Stomach (tissue), 9 donors: ENCODE results near the gene TRAF4. TPM values are rescaled to one million over a fixed set of nuclear protein-coding genes. Genes with fewer than 3 reads are reported as not detected.
A peak's percentile ranks its signal among the peaks of the same experiment; 100 is the strongest.

Experiments used
- DNase-seq, 2 donors: peaks; one replicate each; pipeline versions ENCODE4 v3.0.0 to v3.0.0-alpha.2; 2013 to 2019
- H3K27ac ChIP-seq, 5 donors: fragments of 200-600 bp in 4 of 5; sonication (generic) in 4 of 5; one replicate each; pipeline ENCODE4 v1.5.1; 2013 to 2019; ENCODE audit warnings: mild to moderate bottlenecking in 1 of 5, moderate library complexity in 1 of 5
- H3K27me3 ChIP-seq, 3 donors: fragments of 200-600 bp; sonication (generic); one replicate each; pipeline ENCODE4 v1.5.1; 2017 to 2019; ENCODE audit warnings: mixed run types in 1 of 3
- H3K36me3 ChIP-seq, 4 donors: fragments of 200-600 bp; sonication (generic); 1 replicate in 3 of 4; 2 replicates in 1 of 4; pipeline ENCODE4 v1.5.1; 2016 to 2019
- H3K4me1 ChIP-seq, 4 donors: fragments of 200-600 bp; sonication (generic); one replicate each; pipeline ENCODE4 v1.5.1; 2016 to 2019
- H3K4me3 ChIP-seq, 4 donors: fragments of 200-600 bp; sonication (generic) in 3 of 4; one replicate each; pipeline ENCODE4 v1.5.1; 2016 to 2019; ENCODE audit warnings: mild to moderate bottlenecking in 1 of 4
- H3K9me3 ChIP-seq, 4 donors: fragments of 200-600 bp; sonication (generic); one replicate each; pipeline ENCODE4 v1.5.1; 2016 to 2019
- EP300 ChIP-seq: sonication (generic); formaldehyde crosslinking; IDR thresholded peaks from one replicate; pipeline ENCODE4 v1.6.1; 2017; ENCODE audit warnings: antibody characterized with exemption
- POLR2A ChIP-seq, 4 donors: fragments of 450-650 bp; IDR thresholded peaks; one replicate each; pipeline ENCODE4 v1.6.1; 2016; ENCODE audit warnings: antibody characterized with exemption in 4 of 4, control low read depth in 2 of 4, mild to moderate bottlenecking in 1 of 4, moderate library complexity in 1 of 4
- POLR2AphosphoS5 ChIP-seq, 3 donors: sonication (generic); formaldehyde crosslinking; IDR thresholded peaks; one replicate each; pipeline ENCODE4 v1.6.1; 2016; ENCODE audit warnings: antibody characterized with exemption in 3 of 3
- WGBS, 5 donors: extraction: QIAGEN DNeasy Blood & Tissue Kit in 3 of 5; methylation state at CpG; one replicate each; pipeline versions ENCODE4 v1.1.5 to v1.1.7; 2013 to 2018; 5-methylcytosine and 5-hydroxymethylcytosine counted together
- intact Hi-C: fragments of 100-400 bp; cut with DNase I; formaldehyde crosslinking; loops from one replicate; pipeline ENCODE4 v1.15.1; 2023; ENCODE audit warnings: low total_unique reads
- polyA plus RNA-seq, 3 donors: library from polyadenylated mRNA; stranded (reverse); fragments of 200-250 nt; gene quantifications; one replicate each; pipeline ENCODE4 v1.2.3, GENCODE V29; 2013
- total RNA-seq, 5 donors: library from RNA; depleted of rRNA; stranded (reverse); fragments of >200 nt; gene quantifications; one replicate each; pipeline versions ENCODE4 v1.1.0 to v1.2.3, GENCODE V29; 2014 to 2016
- TF ChIP-seq, protein P1 (sequence below), 7 experiments: fragments of 450-650 bp in 4 of 7; fragments of 200-600 bp in 3 of 7; sonication (generic) in 3 of 7; IDR thresholded peaks; one replicate each; pipeline ENCODE4 v1.5.1; 2016 to 2019; ENCODE audit warnings: antibody characterized with exemption in 7 of 7, control low read depth in 2 of 7, mild to moderate bottlenecking in 1 of 7
- donor health status: healthy with polysubstance abuse.
- donor health status: Bipolar disorder and iron deficiency.
- donor health status: healthy.

The TRAF4 gene
- total and polyA plus RNA-seq, 8 donors, result 29.0 to 383 (median 40.0) TPM

DNA sequence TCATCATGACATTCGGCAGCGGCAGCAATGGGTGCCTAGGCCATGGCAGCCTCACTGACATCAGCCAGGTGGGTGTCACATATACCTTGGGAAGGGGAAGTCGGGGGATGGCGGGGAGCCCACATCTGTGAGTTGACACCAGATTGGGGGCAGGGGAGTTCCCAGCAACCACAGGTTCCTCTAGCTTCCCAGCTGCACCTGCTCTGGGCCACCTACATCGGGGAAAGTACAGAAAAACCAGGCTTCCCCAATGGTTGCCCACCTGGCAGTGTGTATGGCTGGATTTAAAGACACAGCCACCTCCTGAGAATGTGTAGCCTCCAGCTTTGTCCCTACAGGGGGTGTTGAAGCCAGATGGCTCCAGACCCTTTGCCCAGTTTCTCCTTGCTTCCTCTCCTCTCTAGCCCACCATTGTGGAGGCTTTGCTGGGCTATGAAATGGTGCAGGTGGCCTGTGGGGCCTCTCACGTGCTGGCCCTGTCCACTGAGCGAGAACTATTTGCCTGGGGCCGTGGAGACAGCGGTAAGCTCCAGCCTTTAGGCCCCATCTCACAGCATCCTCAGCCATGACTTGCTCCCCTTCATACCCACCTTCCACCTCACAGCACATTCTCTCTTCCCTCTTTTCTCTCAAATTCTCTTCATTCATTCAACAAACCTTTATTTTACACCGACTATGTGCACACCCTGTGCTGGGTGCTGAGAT lies 5.0 kb upstream of the TRAF4 start:
- Histone ChIP-seq H3K4me3 (no peak overlapping the region), H3K4me1 (peaks cover 12 to 27% (median 23%) of the 10 kb centered on the region in 4 donors), H3K9me3 (no peaks in the 10 kb centered on the region), H3K36me3 (peaks cover 0 to 14% (median 3%) of the 10 kb centered on the region in 4 donors), H3K27me3 (no peaks in the 10 kb centered on the region), H3K27ac (no peak overlapping the region)
- 87 to 91% (median 91%) methylated on average over 10 of the region's 10 CpGs for WGBS, 5 donors
- intact Hi-C loops, result no loop called here
- DNase-seq, result no peak
- TF ChIP-seq POLR2AphosphoS5 (IDR thresholded peaks at IDR 0.05) (no peak), POLR2A (IDR thresholded peaks at IDR 0.05) (no peak), EP300 (no peak)
- TF ChIP-seq, protein P1, sequence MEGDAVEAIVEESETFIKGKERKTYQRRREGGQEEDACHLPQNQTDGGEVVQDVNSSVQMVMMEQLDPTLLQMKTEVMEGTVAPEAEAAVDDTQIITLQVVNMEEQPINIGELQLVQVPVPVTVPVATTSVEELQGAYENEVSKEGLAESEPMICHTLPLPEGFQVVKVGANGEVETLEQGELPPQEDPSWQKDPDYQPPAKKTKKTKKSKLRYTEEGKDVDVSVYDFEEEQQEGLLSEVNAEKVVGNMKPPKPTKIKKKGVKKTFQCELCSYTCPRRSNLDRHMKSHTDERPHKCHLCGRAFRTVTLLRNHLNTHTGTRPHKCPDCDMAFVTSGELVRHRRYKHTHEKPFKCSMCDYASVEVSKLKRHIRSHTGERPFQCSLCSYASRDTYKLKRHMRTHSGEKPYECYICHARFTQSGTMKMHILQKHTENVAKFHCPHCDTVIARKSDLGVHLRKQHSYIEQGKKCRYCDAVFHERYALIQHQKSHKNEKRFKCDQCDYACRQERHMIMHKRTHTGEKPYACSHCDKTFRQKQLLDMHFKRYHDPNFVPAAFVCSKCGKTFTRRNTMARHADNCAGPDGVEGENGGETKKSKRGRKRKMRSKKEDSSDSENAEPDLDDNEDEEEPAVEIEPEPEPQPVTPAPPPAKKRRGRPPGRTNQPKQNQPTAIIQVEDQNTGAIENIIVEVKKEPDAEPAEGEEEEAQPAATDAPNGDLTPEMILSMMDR (IDR thresholded peaks at IDR 0.05), result no peak

GRCh38 chr17:28740406-28741357 lies 3.1 kb upstream of the TRAF4 start:
- intact Hi-C loops, result no loop called here
- peak overlapping the region in 1 of 5 donors; percentile 97 for H3K27ac ChIP-seq
- no peaks in the 10 kb centered on the region for H3K9me3 ChIP-seq
- peaks cover 19 to 44% (median 38%) of the 10 kb centered on the region in 4 donors for H3K4me1 ChIP-seq
- peaks cover 0 to 7% (median 0%) of the 10 kb centered on the region in 4 donors for H3K36me3 ChIP-seq
- H3K4me3 ChIP-seq, result no peak overlapping the region
- no peak for DNase-seq
- no peak for TF ChIP-seq POLR2AphosphoS5 (IDR thresholded peaks at IDR 0.05)
- TF ChIP-seq, protein P1 (IDR thresholded peaks at IDR 0.05), result no peak
- no peak for TF ChIP-seq EP300
- no peak for TF ChIP-seq POLR2A (IDR thresholded peaks at IDR 0.05)
- WGBS, 5 donors, result 86 to 88% (median 87%) methylated on average over 10 of the region's 10 CpGs
- peaks cover 0 to 5% (median 0%) of the 10 kb centered on the region in 3 donors for H3K27me3 ChIP-seq

- peaks cover 28 to 54% (median 48%) of the 10 kb centered on the region in 4 donors for H3K4me1 ChIP-seq
- no peak for DNase-seq
- intact Hi-C loops, result no loop called here
- no peaks in the 10 kb centered on the region for H3K9me3 ChIP-seq
- no peak overlapping the region for H3K4me3 ChIP-seq
- peaks cover 0 to 5% (median 0%) of the 10 kb centered on the region in 3 donors for H3K27me3 ChIP-seq
- peaks cover 0 to 7% (median 0%) of the 10 kb centered on the region in 4 donors for H3K36me3 ChIP-seq
- 68 to 73% (median 71%) methylated on average over 15 to 19 of the region's 19 CpGs for WGBS, 5 donors
- TF ChIP-seq POLR2A (IDR thresholded peaks at IDR 0.05), result no peak
- H3K27ac ChIP-seq, result peak overlapping the region in 4 of 5 donors; percentile 96 to 99 (median 98)
Observed at GRCh38 chr17:28741358-28742349, 2.2 kb upstream of the TRAF4 start.

DNA sequence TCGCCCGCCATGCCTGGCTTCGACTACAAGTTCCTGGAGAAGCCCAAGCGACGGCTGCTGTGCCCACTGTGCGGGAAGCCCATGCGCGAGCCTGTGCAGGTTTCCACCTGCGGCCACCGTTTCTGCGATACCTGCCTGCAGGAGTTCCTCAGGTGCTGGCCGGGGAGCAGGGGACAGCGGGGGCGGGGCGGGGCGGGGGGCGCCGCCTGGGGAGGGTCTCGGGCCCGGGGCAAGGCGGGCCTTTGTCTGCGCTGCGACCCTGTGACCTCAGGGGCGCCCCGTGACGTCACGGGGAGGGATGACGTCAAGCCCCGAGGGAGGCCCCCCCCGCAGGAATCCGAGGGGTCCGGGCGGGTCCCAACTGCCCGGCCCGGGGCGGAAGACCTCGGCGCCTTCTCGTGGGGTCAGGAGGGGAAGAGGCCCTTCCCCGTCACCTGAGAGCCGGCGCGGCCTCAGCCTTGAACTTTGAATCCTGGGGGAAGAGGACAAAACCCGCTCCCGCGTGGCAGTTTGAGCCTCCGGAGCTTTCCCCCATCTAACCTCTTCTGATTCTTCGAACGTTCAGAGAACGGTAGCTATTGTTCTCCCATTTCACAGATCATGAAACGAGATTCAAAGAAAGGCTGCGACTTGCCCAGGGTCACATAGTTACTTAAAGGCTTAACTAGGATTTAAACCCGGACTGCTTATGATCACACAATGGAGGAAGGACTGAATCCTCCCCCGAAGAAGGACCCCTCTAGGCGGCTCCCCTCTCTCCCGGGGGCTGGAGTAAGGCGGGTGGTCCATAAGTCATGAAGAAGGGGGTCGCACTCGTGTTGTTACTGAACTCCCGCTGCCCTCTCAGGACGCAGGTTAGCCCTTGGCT lies 527 bp downstream of the TRAF4 start:
- peak overlapping the region; percentile 61 to 89 (median 80) for H3K4me3 ChIP-seq
- H3K27me3 ChIP-seq, result peaks cover 0 to 5% (median 0%) of the 10 kb centered on the region in 3 donors
- peak; percentile 61 to 88 for DNase-seq
- 0 to 2% (median 1%) methylated on average over 31 to 61 of the region's 61 CpGs for WGBS, 5 donors
- no peak for TF ChIP-seq POLR2AphosphoS5 (IDR thresholded peaks at IDR 0.05)
- TF ChIP-seq POLR2A (IDR thresholded peaks at IDR 0.05), result no peak
- TF ChIP-seq EP300, result no peak
- TF ChIP-seq, protein P1 (IDR thresholded peaks at IDR 0.05), result no peak
- intact Hi-C loops, result no loop called here
- peaks cover 55 to 81% (median 75%) of the 10 kb centered on the region in 4 donors for H3K4me1 ChIP-seq
- no peaks in the 10 kb centered on the region for H3K9me3 ChIP-seq
- peaks cover 18 to 23% (median 20%) of the 10 kb centered on the region in 4 donors for H3K36me3 ChIP-seq
- H3K27ac ChIP-seq, result peak overlapping the region; percentile 96 to 99 (median 98)
